Chondrocyte (in vitro differentiated cells): Measurements from ENCODE around the gene RAET1L. TPM values are rescaled to one million over a fixed set of nuclear protein-coding genes. Genes with fewer than 3 reads are reported as not detected.
A peak's percentile ranks its signal among the peaks of the same experiment; 100 is the strongest.

ENCODE experiments used
- DNase-seq: peaks from one replicate; pipeline ENCODE4 v3.0.0; 2021; ENCODE audit warnings: mixed read lengths, low spot score
- H3K27ac Mint-ChIP-seq: one replicate; pipeline ENCODE4 v1.8.0; 2021; ENCODE audit warnings: mild to moderate bottlenecking, moderate library complexity, mixed read lengths; ENCODE audit not compliant: unreplicated experiment
- H3K27me3 Mint-ChIP-seq: 2 replicates; pipeline ENCODE4 v1.8.0; 2021; ENCODE audit warnings: low read depth, mixed read lengths
- H3K36me3 Mint-ChIP-seq: 2 replicates; pipeline ENCODE4 v1.8.0; 2021; ENCODE audit warnings: low read depth, mixed read lengths
- H3K4me1 Mint-ChIP-seq: 2 replicates; pipeline ENCODE4 v1.8.0; 2021; ENCODE audit warnings: low read depth, mild to moderate bottlenecking, mixed read lengths
- H3K4me3 Mint-ChIP-seq: one replicate; pipeline ENCODE4 v1.8.0; 2021; ENCODE audit warnings: mild to moderate bottlenecking, moderate library complexity, mixed read lengths; ENCODE audit not compliant: unreplicated experiment
- H3K9me3 Mint-ChIP-seq: 2 replicates; pipeline ENCODE4 v1.8.0; 2021; ENCODE audit warnings: low read depth, mixed read lengths
- CTCF ChIP-seq: fragments of 200-600 bp; sonication (generic); IDR thresholded peaks from 2 replicates; pipeline ENCODE4 v1.5.0; 2021; ENCODE audit warnings: antibody characterized with exemption, mild to moderate bottlenecking, moderate library complexity
- total RNA-seq: library from RNA; stranded (reverse); gene quantifications from 3 replicates; pipeline ENCODE4 v1.2.1, GENCODE V29; 2021

The RAET1L gene
- total RNA-seq, 1 donor from 2014 or later = not detected

GRCh38 chr6:149990661-149991471 lies 34.5 kb downstream of the RAET1L start:
- H3K36me3 Mint-ChIP-seq = peaks cover 18% of the 10 kb centered on the region
- peaks cover 11% of the 10 kb centered on the region for H3K9me3 Mint-ChIP-seq
- no peak overlapping the region for H3K27ac Mint-ChIP-seq
- peak overlapping the region; percentile 54 for H3K4me3 Mint-ChIP-seq
- DNase-seq = no peak
- peaks cover 91% of the 10 kb centered on the region for H3K27me3 Mint-ChIP-seq
- TF ChIP-seq CTCF = no peak
- H3K4me1 Mint-ChIP-seq = peaks cover 17% of the 10 kb centered on the region

GRCh38 chr6:149990212-149990660 lies 35.1 kb downstream of the RAET1L start:
- peak overlapping the region; percentile 54 for H3K4me3 Mint-ChIP-seq
- no peak for TF ChIP-seq CTCF
- DNase-seq = no peak
- peaks cover 11% of the 10 kb centered on the region for H3K9me3 Mint-ChIP-seq
- peaks cover 20% of the 10 kb centered on the region for H3K4me1 Mint-ChIP-seq
- H3K36me3 Mint-ChIP-seq = peaks cover 18% of the 10 kb centered on the region
- H3K27ac Mint-ChIP-seq = no peak overlapping the region
- peaks cover 91% of the 10 kb centered on the region for H3K27me3 Mint-ChIP-seq

- H3K27ac Mint-ChIP-seq = no peak overlapping the region
- DNase-seq = no peak
Measured at GRCh38 chr6:149988550-149989346, 36.6 kb downstream of the RAET1L start.

GRCh38 chr6:149987602-149988107 lies 37.7 kb downstream of the RAET1L start:
- H3K4me3 Mint-ChIP-seq = no peak overlapping the region
- H3K4me1 Mint-ChIP-seq = peaks cover 20% of the 10 kb centered on the region
- H3K27me3 Mint-ChIP-seq = peaks cover 87% of the 10 kb centered on the region
- peaks cover 11% of the 10 kb centered on the region for H3K9me3 Mint-ChIP-seq
- no peak for TF ChIP-seq CTCF
- H3K36me3 Mint-ChIP-seq = peaks cover 17% of the 10 kb centered on the region
- DNase-seq = no peak
- H3K27ac Mint-ChIP-seq = no peak overlapping the region

More at GRCh38 chr6:149988550-149989346, 36.6 kb downstream of the RAET1L start:
- H3K27me3 Mint-ChIP-seq = peaks cover 90% of the 10 kb centered on the region
- H3K4me1 Mint-ChIP-seq = peaks cover 20% of the 10 kb centered on the region
- TF ChIP-seq CTCF = no peak
- peaks cover 11% of the 10 kb centered on the region for H3K9me3 Mint-ChIP-seq
- peaks cover 18% of the 10 kb centered on the region for H3K36me3 Mint-ChIP-seq
- H3K4me3 Mint-ChIP-seq = no peak overlapping the region

GRCh38 chr6:149985481-149985937 lies 39.8 kb downstream of the RAET1L start:
- TF ChIP-seq CTCF = no peak
- Mint-ChIP-seq H3K27me3 (peaks cover 82% of the 10 kb centered on the region), H3K36me3 (peaks cover 17% of the 10 kb centered on the region), H3K4me1 (peaks cover 25% of the 10 kb centered on the region), H3K4me3 (no peak overlapping the region), H3K27ac (no peak overlapping the region), H3K9me3 (peaks cover 11% of the 10 kb centered on the region)
- no peak for DNase-seq
